NT2/D1 (cell line): Measurements from ENCODE around the gene CAPN9.
"Not testable (repeated sequence)": the region's sequence is repeated elsewhere in the genome, so short reads cannot be mapped to it uniquely, and the experiment has no call there.

Source experiments
- DNase-seq: peaks from one replicate; pipeline ENCODE4 v3.0.0-alpha.2; 2011; ENCODE audit warnings: low read depth, low spot score
- H3K27me3 ChIP-seq: 2 replicates; pipeline ENCODE4 v1.6.0; 2011; ENCODE audit warnings: mild to moderate bottlenecking; ENCODE audit not compliant: insufficient read length, insufficient read depth
- H3K36me3 ChIP-seq: 2 replicates; pipeline ENCODE4 v1.6.1; 2011; ENCODE audit warnings: mild to moderate bottlenecking, low read length, mixed read lengths; ENCODE audit not compliant: insufficient read depth, insufficient read length
- H3K4me1 ChIP-seq: 2 replicates; pipeline ENCODE4 v1.5.1; 2011; ENCODE audit not compliant: insufficient read depth, insufficient read length
- H3K4me3 ChIP-seq: 2 replicates; pipeline ENCODE4 v1.5.1; 2011; ENCODE audit warnings: low read depth; ENCODE audit not compliant: insufficient read length
- H3K9ac ChIP-seq: 2 replicates; pipeline ENCODE4 v1.6.0; 2011; ENCODE audit warnings: low read depth; ENCODE audit not compliant: insufficient read length
- H3K9me3 ChIP-seq: 2 replicates; pipeline ENCODE4 v1.5.1; 2011; ENCODE audit warnings: mild to moderate bottlenecking, low read length; ENCODE audit not compliant: insufficient read depth
- SUZ12 ChIP-seq: IDR thresholded peaks from 2 replicates; pipeline ENCODE4 v1.6.1; 2011; ENCODE audit not compliant: insufficient read length, insufficient read depth; ENCODE audit errors: extremely low read depth
- YY1 ChIP-seq: IDR thresholded peaks from 2 replicates; pipeline ENCODE4 v1.6.1; 2011; ENCODE audit not compliant: insufficient read length, insufficient read depth
- ZNF274 ChIP-seq: IDR thresholded peaks from 2 replicates; pipeline ENCODE4 v1.6.1; 2011; ENCODE audit warnings: mild to moderate bottlenecking, low read depth, low read length

Gene CAPN9

GRCh38 chr1:230843503-230844309 is 96.5 kb downstream of the CAPN9 start:
- Histone ChIP-seq H3K9ac (no peak overlapping the region), H3K27me3 (no peaks in the 10 kb centered on the region), H3K9me3 (no peaks in the 10 kb centered on the region), H3K4me1 (no peaks in the 10 kb centered on the region), H3K36me3 (peaks cover 66% of the 10 kb centered on the region), H3K4me3 (no peak overlapping the region)
- DNase-seq = no peak
- TF ChIP-seq ZNF274 (no peak), SUZ12 (no peak), YY1 (no peak)

GRCh38 chr1:230844561-230844960 is 97.4 kb downstream of the CAPN9 start:
- Histone ChIP-seq H3K4me1 (peaks cover 5% of the 10 kb centered on the region), H3K27me3 (no peaks in the 10 kb centered on the region), H3K36me3 (peaks cover 66% of the 10 kb centered on the region), H3K4me3 (no peak overlapping the region), H3K9me3 (no peaks in the 10 kb centered on the region), H3K9ac (no peak overlapping the region)
- no peak for DNase-seq
- TF ChIP-seq YY1 = no peak
- no peak for TF ChIP-seq SUZ12
- no peak for TF ChIP-seq ZNF274

GRCh38 chr1:230845184-230845583 is 98.0 kb downstream of the CAPN9 start:
- H3K4me3 ChIP-seq, H3K27me3 ChIP-seq, DNase-seq, H3K9ac ChIP-seq, H3K9me3 ChIP-seq, H3K4me1 ChIP-seq: not testable (repeated sequence)
- H3K36me3 ChIP-seq = peaks cover 61% of the 10 kb centered on the region

- no peak for DNase-seq
Observed at GRCh38 chr1:230848235-230848634, 101.0 kb downstream of the CAPN9 start.

DNA sequence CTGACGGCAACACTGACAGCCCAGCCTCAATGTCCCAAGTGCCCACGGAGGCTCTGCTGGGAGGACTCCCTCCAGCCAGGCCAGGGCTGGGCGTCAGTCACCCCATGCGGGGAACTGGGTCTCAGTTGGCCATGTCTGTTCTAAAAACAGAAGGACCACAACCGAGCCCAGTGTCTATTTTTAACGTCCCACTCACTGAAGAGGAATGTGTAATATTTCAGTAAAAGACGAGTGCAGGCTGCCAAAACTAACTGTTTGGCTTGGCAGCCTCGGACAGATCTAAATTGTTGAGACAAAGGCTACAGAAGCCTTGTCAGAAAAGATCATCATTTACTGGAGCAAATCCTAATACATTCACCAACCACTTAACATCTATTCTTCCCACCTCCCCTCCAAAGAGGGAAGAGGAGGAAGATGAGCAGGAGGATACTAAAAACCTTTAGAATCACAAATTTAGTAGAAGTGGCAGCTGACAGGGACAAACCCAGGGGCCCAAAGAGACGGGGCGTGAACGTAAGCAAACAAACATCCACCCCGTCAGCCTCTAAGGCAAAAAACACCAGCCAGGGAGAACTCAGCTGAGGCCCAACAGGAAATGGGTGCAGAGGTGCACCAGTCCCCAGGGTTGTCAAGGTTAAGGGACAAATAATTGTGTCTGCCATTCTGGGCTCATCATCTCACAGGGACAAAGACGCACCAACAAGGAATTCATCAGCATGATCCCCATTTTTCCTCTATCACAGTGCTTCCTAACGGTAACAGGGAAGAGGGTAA is 102.5 kb downstream of the CAPN9 start:
- no peak overlapping the region for H3K9ac ChIP-seq
- peaks cover 48% of the 10 kb centered on the region for H3K36me3 ChIP-seq
- no peak for DNase-seq
- no peak for TF ChIP-seq SUZ12
- no peak for TF ChIP-seq YY1
- no peak for TF ChIP-seq ZNF274
- peaks cover 23% of the 10 kb centered on the region for H3K4me1 ChIP-seq
- no peaks in the 10 kb centered on the region for H3K27me3 ChIP-seq
- no peak overlapping the region for H3K4me3 ChIP-seq
- peaks cover 21% of the 10 kb centered on the region; the same call in 1 of the 2 replicates for H3K9me3 ChIP-seq

More at GRCh38 chr1:230848235-230848634, 101.0 kb downstream of the CAPN9 start:
- peaks cover 23% of the 10 kb centered on the region for H3K4me1 ChIP-seq
- H3K9ac ChIP-seq = no peak overlapping the region
- peaks cover 10% of the 10 kb centered on the region; the same call in 1 of the 2 replicates for H3K9me3 ChIP-seq
- H3K36me3 ChIP-seq = peaks cover 48% of the 10 kb centered on the region
- no peaks in the 10 kb centered on the region for H3K27me3 ChIP-seq
- no peak for TF ChIP-seq YY1
- TF ChIP-seq SUZ12 = no peak
- TF ChIP-seq ZNF274 = no peak
- H3K4me3 ChIP-seq = no peak overlapping the region

DNA sequence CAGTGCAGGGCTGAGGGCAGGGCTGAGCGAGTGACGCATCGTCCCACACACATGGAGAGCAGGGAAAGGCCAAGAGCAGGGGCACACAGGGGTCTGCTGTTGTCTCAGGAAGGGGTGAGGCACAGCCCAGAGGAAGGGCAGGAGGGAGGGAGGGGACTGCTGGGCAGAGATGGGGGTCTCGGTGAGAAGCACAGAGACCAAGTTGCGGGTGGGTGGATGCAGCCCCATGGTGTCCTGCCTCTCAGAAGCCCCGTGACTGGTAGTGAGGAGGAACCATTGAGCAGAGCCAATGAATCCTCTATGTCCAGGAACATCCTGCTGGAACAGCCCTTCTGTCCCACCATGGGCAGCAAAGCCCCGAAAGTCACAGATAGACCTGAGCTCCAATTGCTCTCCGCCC is 103.4 kb downstream of the CAPN9 start:
- Histone ChIP-seq H3K9ac (no peak overlapping the region), H3K27me3 (no peaks in the 10 kb centered on the region), H3K4me1 (peaks cover 23% of the 10 kb centered on the region), H3K4me3 (no peak overlapping the region), H3K9me3 (peaks cover 21% of the 10 kb centered on the region; the same call in 1 of the 2 replicates), H3K36me3 (peaks cover 56% of the 10 kb centered on the region)
- no peak for TF ChIP-seq YY1
- no peak for TF ChIP-seq SUZ12
- TF ChIP-seq ZNF274 = no peak
- no peak for DNase-seq

DNA sequence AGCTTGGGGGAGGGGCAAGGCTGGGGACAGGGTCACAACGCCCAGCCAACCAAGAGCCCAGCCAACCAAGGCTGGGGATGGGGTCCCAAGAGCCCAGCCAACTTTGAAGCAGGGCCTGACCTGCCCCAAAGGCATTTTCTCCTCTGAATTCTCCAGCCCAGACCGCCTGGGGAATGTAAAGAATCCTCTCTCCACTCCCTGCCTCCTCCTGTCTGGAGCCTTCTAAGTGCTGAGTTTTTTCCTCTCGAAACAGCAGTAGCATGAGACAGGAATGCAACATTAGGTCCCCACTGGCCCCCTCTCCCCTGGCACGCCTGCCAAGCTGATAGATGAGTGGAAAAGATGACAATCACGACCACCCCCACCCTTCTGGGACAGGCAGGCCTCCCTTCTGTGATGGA is 104.1 kb downstream of the CAPN9 start:
- H3K27me3 ChIP-seq = no peaks in the 10 kb centered on the region
- H3K9me3 ChIP-seq = peaks cover 21% of the 10 kb centered on the region; the same call in 1 of the 2 replicates
- H3K4me3 ChIP-seq = no peak overlapping the region
- peak; percentile 87 for DNase-seq
- TF ChIP-seq ZNF274 (no peak), YY1 (no peak), SUZ12 (no peak)
- H3K4me1 ChIP-seq = peaks cover 23% of the 10 kb centered on the region
- H3K9ac ChIP-seq = peak overlapping the region; percentile 36
- H3K36me3 ChIP-seq = peaks cover 61% of the 10 kb centered on the region
